Sigmoid colon (tissue), 4 donors: ENCODE data around the gene SLC4A7.

Source experiments
- CTCF ChIP-seq, 4 experiments: fragments of 450-650 bp in 3 of 4; fragments of 200-600 bp in 1 of 4; IDR thresholded peaks; one replicate each; pipeline ENCODE4 v1.5.1; 2016 to 2019; ENCODE audit warnings: antibody characterized with exemption in 4 of 4, mild to moderate bottlenecking in 3 of 4, moderate library complexity in 2 of 4
- POLR2AphosphoS5 ChIP-seq, 4 donors: sonication (generic); formaldehyde crosslinking; IDR thresholded peaks; one replicate each; pipeline ENCODE4 v1.6.1; 2017; ENCODE audit warnings: antibody characterized with exemption in 4 of 4

- no peak for TF ChIP-seq CTCF (IDR thresholded peaks at IDR 0.05)
- no peak for TF ChIP-seq POLR2AphosphoS5 (IDR thresholded peaks at IDR 0.05)
These were observed 55.7 kb downstream of the SLC4A7 start for GRCh38 chr3:27428446-27428845.
